ENCODE measurements around the gene STXBP6.
A peak's percentile ranks its signal among the peaks of the same experiment; 100 is the strongest.

Gene STXBP6

DNA sequence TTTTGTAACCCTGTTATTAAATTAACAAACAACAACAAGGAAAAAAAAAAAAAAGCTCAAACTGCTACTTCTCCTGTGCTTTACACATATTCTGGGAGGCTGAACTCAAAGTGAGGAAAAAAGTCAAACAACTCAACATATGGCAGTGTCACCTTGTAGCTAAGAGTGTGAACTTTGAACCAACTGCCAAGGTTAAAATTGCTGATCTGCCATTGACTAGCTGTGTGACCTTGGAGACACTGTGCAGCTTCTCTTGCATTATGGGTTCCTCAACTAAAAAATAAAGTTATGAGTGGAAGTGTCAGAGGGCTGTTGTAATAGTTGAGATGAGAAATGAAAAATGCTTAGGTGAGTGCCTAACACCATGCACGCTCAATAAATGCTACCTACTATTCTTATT, 34.2 kb downstream of the STXBP6 start:
- DNase-seq (ENCODE audit: low read depth): no peak

DNA sequence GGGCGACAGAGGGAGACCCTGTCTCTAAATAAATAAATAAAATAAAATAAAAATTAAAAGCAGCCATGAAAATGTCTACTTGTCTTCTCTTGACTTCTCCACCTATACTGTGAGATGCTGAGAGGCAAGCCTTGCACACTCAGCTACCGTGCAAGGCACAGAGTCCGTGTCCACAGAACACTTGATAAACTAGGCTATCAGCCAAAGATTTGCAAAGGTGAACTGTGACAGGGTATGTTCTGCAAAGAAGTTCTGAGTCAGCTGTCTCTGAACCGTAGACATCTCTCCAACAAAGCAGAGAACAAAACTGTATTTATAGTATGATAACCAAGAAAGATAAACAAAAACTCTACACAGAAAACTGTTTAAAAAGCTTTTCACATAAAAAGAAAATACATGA, 35.5 kb downstream of the STXBP6 start:
- DNase-seq (ENCODE audit: low read depth): no peak

DNA sequence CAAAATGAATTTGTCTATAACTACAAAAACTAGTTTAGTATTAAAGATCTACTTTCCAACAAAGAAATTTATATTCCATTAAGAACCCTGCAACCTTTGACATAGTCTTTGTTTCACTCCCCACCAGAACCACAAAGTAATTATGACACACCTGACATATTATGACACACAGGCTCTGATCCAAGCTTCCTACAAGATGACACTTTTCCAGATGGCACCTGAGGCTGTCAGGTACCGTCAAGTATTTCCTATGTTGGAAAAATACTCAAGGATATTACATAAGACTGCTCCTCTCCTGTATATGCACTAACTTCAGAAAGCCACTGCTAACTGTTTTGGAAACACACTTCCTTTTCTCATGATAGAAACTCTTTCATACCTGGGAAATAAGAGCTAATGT, 38.9 kb downstream of the STXBP6 start:
- DNase-seq (ENCODE audit: low read depth): no peak

DNA sequence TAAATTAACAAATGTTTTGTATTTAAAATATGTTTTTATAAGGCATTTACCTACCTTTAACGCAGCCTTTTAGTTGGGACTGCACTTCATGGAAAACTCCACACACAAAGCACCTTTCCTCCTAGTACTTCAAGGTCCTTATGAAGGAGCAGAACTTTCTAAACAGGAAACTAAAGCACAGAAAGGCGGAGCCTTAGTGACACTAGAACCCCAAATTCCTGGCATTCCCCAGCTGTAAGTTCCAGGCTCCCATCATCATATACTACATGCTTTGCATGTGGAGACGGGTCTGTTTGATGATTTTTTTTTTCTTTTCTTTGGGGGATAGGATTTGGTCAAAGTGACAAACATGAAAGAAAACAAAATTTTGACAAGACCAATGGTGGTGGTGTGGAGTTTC, 39.5 kb downstream of the STXBP6 start:
- DNase-seq (ENCODE audit: low read depth): no peak

DNA sequence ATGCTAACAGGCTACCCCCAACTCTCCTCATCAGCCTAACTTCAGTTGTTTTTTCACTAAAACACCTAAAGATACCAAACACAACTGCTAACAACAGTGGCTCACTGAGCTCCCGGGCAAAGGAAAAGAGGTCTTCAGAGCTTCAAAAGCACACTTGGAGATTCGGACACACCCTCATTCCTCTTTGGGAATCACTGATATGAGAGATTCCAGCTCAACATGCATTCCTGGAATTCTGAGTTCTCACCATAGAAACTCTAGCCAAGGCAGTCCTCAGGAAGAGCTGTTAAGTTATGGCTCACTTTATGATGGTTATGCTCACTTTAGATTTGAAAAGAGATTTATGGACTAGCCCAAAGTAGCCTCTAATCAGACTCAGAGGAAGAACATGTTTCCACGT, 40.1 kb downstream of the STXBP6 start:
- DNase-seq (ENCODE audit: low read depth): no peak

DNA sequence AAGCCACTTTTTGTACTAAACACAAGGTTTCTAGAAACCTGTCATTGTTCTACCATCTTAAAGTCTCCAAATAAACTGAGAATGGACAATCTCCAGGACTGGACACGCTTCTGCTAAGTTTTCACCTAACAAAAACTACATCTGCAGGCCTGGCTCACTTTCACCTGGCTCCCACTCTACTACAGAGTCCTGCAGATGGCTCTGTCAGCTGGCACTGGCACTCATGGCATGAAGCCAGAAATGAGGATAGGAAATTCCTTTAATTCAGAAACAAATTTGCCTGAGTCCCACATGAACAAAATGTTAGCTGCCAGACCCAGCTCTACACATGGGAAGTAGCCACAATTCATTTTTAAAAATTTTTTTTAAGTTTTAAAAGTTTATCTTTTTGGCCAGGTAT, 42.1 kb downstream of the STXBP6 start:
- DNase-seq (ENCODE audit: low read depth): no peak

DNA sequence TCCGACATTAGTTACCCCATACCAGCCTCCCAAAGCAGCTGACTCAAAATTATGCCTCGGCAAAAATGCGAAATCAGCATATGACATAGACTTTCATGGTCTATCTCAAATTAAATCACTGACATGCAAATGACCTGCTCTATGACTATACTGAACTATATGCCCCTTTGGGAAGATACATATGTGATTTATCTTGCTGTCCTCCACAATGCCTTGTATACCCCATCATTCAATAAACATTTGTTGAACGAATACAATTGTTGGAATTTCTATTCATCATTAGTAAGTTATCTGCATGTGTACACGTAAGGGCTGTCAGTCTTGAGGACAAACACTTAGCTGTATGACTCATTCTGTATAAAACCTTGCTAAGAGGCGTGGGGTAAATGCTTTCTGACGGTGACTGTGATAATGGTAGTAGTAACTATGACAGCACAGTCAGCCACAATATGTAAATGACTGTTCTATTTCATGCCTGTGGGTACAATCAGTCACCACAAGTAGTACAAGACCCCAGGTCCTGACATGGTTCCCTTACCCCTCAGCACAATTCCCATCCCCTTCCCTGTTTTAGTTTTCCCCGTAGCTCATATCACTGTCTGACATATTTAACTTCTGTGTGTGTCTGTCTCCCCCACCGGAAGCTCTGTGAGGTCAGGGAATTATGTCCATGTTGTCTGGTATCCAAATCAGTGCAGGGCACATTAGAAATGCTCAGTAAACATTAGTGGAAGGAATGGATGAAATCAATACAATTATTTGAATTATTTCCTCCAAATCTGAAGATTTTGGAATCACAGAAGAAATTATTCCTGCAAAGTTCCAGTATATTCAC, 42.8 kb downstream of the STXBP6 start:
- DNase-seq (ENCODE audit: low read depth): peak; percentile 8

DNA sequence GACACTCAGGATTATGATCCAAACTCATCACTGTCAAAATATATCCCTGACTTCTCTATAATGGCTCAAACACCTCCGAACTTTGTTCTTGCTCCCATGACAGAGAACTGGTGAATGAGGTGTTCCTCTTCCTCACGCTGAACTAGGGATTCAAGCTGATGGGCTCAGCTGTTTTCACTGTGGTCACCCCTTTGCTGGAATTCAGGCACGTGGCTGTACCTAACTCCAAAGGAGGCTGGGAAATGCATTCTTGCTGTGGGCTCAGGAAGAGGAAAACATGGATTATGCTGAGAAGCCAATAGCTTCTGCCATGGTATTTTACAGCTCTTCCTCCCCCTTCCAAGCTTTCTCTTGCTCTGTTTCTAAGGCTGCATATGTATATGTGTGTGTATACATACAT, 43.9 kb downstream of the STXBP6 start:
- no peak for DNase-seq (ENCODE audit: low read depth)

DNA sequence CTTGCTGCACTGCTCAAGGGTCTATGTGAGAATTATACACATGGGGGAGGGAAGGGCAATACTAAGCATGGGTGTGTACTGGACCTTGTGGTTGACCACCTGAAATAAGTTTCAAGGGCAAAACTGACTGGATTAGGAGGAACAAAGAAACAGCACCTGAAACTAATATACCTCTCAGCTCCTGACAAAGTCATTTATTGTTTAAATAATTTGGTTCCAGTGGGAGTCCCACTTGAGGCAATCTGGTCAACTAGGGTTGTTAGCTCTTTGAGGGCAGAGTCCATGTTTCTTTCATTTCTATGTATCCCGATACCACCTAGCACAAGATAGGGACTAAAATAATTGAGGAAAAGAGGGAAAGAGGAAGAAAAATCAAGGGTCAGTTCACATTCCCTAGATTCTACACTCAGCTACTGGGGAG, 45.5 kb downstream of the STXBP6 start:
- no peak for DNase-seq (ENCODE audit: low read depth)

DNA sequence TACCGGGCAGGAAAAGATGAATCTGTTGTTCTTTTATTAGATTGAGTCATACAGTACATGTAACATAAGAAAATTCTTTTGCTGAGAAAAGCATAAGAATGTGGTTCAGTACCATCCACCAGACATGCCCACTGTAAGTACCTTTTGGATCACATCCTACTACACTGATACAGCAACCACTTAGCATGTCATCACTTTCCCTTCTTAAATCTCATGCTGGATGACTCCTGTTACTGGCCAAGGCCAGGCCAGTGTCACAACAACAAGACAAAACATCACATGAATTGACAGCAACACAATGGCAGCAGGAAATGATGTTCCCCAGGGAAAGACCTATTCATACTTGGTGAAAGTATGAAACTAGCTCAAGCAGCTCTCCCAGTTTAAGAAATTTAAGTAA, 46.4 kb downstream of the STXBP6 start:
- no peak for DNase-seq (ENCODE audit: low read depth)

DNA sequence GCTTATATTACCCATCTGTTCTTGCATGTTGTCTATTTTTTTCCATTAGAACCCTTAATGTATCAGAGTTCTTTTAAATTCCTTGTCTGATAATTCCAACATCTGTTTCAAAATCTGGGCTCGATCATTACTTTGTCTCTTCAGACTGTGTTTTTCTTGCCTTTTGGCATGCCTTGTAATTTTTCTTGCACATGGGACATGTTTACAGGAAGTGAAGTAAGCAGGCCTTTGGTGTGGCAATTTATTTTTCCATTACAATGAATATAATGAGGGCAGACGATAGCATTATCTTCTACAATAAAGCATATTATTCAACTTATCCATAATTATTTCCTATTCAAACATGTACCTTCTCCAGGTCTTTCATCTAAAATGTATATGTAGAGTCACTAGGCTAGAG, 48.3 kb downstream of the STXBP6 start:
- DNase-seq (ENCODE audit: low read depth): no peak

DNA sequence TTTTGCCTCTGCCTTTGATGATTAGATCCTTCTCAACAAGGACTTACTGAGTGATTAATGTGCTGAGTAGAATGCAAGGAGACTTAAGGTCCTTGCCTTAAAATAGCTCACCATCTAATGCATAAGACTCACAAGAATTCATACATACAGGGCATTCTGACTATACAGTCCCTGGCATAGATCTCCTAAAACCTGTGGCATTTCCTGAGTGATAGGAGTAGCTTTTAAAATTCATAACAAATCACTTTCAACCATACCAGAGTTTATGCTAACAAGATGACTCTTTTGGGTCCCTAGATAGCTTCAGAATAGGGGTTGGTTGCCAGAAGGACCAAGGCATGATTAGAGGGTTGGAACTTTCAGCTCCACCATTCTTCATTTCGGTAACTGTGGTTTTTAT, 48.8 kb downstream of the STXBP6 start:
- DNase-seq (ENCODE audit: low read depth): no peak

DNA sequence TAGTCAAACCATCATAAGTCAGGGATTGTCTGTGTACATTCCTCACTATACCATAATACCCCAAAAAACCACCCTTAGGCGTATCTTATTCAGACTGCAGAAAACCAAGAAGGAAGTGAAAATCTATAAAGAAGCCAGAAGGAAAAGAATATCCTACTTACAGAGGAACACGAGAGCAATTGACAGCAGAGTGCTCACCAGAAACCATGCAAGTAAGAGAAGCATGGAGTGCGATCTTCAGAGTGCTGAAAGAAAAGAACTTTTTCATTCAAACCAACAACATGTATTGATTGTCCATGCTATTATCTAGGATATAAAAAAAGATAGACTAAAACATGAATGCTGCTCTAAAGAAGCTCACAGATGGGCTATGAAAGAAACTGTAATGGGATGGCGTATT, 50.8 kb downstream of the STXBP6 start:
- no peak for DNase-seq (ENCODE audit: low read depth)

DNA sequence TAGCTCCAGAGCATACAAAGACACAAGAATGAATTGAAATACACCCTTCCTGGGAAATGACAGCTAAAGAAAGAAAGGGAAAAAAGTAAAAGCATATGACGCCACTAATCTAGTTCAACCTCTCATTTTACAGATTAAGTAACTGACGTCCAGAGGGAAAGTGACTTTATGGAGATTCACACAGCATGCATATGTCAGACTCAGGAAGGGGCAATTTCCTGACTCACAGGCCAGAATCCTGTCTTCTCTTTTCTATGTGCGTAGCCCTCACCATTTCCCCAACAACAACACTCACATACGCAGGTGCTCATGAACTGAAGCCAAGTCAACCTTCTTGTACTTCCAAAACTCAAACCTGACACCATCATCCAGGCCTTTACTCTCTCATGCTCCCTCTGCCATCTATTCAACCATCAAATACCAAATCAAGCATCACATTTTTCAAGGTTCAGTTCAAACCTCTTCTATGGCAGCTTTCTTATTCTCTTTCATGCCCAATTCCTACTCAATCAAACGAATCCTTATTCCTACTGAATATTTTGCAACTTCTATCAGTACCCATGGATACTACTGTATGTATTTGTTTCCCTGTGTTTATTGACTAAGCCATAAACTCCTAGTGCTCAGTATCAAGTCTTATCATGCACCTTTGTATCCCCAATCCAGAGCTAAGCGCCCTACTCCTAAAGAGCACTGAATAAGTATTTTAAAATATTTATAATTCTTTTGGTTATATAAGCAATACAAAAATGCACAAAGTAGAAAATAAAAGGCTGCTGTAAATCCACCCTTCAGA, 52.8 kb downstream of the STXBP6 start:
- DNase-seq (ENCODE audit: low read depth): no peak

DNA sequence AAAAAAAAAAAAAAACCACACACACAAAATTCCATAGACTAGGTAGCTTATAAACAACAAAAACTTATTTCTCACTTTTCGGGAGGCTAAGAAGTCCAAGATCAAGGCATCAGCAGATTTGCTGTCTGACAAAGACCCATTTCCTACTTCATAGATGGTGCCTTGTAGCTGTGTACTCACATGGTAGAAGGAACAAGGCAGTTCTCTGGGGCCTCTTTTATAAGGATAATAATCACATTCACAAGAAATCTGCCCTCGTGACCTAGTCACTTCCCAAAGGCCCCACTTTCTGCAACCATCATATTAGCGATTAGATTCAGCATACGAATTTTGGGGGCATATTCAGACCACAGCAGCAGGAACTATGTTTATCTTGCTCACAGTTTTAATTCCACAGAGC, 54.9 kb downstream of the STXBP6 start:
- DNase-seq (ENCODE audit: low read depth): no peak

DNA sequence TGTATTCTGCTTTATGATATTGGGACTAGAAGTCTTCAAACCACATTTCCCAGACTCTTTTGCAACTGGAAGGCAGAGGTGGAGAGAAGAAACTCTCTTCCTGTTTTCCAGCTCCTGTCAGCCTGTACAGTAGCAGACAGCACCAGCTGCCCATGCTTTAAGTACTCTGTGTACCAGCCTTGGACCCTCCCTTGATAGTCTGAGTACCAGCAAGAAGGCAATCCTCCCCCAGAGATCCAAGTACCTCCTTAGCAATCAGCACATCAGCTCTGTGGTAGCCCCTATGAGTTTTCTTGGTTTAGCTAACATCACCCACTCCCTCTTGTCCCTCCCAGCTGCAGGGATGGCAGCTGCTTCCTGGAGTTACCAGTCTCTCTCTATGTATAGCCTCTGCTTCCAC, 56.3 kb downstream of the STXBP6 start:
- DNase-seq (ENCODE audit: low read depth): no peak

DNA sequence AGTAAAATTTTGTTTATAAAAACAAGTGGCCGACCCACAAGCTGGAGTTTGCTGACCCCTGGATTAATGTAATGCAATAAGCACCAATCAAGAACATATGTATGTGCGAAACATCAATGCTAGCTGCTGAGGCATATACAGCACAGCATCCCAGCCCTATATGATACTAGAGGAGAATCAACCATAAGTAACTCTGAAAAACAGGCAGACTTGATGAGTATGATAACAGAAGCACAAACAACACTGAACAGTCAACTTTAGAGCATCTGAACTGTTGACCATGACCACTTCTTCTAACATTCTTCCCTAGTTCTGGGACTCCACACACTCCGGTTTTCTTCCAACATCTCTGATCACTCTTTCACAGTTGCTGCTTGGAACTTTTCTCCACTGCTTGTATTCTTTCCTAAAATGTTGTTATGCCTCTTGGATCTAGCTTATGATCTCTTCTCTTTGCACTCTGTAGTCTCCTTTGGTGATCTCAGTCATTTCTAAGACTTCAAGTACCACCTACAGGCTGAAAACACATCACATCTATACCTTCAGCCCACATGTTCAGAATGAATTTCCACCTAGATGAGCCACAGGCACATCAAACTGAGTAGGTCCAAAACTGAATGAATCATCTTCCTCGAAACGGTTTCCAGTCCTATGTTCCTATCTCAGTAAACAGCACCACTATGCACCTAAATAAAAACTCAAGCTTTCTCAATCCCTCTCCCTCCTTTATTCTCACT, 57.2 kb downstream of the STXBP6 start:
- no peak for DNase-seq (ENCODE audit: low read depth)

DNA sequence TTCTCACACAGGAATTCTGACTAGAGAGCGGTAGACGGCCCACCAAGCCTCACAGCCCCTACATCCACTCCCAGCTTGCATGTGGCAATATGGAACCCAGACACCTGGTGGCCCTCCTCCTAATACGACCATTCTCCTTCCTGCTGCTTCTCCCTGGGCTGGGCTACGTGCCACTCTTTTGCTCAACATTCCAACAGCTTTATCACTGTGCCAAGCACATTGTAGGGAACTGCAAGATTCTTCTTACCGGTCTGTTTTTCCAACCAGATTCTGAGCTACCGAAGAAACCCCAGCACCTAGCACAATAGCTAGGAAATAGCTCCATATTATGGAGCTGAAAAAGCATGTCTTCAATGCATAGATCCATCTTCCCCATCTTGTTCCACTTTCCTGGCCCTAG, 58.1 kb downstream of the STXBP6 start:
- no peak for DNase-seq (ENCODE audit: low read depth)

DNA sequence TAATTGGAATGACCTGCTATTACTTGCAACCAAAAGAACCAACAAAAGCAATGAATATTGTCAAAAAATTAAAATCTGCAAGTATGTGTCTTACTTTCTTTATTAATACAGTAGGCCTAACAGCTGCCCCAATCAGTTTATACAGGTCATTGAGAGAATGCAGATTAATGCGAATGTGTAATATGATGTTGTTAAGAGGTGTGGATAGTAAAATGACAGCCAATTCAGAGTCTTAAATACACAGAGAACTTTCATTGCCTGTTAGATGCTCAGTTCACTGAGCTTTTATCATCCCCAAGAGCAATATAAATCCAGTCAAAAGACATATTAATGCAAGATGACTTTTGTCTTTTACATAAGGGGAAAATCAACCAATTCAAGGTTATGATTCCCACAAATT, 58.7 kb downstream of the STXBP6 start:
- no peak for DNase-seq (ENCODE audit: low read depth)

DNA sequence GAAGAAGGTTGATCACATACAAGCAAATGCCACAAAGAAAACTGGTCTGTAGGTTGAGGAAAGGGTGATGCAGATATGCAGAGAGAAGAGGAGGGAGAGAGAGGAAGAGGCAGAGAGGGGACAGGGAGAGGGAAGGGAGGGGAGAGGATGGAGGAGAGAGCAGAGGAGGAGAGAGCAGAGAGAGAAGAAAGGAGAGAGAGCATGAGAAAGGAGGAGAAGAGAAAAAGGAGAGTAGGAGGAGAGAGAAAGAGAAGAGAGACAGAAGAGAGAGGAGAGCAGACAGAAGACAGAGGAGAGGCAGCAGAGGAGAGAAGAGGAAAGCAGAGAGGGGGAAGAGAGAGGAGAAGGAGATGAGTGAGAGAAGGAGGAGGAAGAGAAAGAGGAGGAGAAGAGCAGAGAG, 59.2 kb downstream of the STXBP6 start:
- DNase-seq (ENCODE audit: low read depth): no peak

DNA sequence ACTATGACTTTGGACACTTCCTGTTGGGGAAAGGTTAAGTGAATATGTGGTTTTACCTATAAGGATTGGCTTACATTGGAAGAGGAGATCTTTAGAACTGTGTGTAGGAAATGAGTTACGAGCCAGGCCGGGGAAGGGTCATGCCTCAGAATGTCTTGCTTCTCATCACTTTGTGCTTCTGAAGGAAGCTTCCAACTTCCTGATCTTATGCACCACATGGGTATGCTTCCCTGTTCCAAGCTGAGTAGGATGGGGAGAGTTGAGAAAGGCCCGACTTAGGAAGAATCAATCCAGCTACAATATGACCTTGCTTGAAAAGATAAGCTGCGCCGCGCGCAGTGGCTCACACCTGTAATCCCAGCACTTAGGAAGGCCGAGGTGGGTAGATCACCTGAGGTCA, 59.9 kb downstream of the STXBP6 start:
- DNase-seq (ENCODE audit: low read depth): no peak

DNA sequence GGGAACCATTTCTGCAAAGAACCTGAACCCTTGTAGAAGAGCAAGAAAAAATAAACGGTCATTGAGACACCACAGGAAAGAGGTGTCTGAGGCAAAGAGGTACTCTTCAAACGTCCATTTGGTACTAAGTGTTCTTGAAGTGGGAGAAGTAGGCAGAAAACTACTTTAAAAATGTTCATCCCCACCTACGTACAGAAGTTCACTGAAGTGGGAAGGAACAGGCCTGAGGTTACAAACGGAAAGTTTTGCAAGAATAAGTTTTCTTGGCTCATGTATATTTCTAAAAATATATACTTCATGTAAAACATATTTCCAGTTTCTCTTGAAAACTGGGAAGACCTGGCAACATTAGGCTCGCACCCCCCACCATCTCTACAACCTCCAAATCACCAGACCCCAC, 61.2 kb downstream of the STXBP6 start:
- DNase-seq (ENCODE audit: low read depth): no peak

All from fibroblast of the conjunctiva (primary cell).